ENCODE measurements around the gene GALR3.

Gene GALR3

DNA sequence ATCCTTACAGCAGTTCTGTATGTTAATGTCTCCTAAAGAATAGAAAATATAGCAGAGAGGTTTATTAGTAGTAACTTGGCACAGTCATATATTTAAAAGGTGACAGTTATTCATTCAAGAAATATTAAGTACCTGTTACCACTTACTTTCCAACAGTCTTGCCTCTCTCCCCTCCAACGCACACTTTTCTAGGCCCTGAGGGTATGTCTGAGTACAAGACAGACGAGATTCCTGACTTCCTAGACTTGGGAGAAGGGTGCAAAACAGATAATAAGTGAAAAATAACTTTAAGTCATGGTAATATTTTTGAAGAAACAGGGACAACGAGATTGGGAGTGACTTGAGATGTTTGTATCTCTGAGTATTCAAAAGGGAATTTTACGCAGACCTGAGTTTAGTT lies 27.6 kb downstream of the GALR3 start:
- H3K4me3 ChIP-seq = no peak overlapping the region
- no peak overlapping the region for H3K27ac ChIP-seq

- H3K4me3 ChIP-seq = no peak overlapping the region
- no peak overlapping the region for H3K27ac ChIP-seq
Observed at GRCh38 chr22:37852418-37852817, 29.2 kb downstream of the GALR3 start.

DNA sequence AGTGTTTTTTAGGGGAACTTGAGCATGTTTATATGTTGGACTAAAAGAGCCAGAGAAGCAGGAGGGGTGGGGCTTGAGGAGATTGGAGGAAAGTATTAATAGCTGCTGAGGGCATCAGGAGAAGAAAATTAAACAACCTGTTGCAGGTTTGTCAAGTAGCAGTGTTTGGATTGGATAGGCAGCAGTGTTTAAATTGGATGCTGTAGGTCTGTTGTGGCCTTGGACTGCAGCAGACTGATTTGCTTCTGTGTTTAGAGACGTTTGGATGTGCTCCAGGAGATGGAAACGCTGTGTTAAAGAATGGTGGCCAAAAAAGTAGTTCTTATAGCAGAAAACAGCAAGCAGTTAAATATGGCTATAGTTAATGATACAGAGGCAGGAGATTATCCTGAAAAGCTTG lies 31.8 kb downstream of the GALR3 start:
- no peak overlapping the region for H3K4me3 ChIP-seq
- H3K27ac ChIP-seq = no peak overlapping the region

DNA sequence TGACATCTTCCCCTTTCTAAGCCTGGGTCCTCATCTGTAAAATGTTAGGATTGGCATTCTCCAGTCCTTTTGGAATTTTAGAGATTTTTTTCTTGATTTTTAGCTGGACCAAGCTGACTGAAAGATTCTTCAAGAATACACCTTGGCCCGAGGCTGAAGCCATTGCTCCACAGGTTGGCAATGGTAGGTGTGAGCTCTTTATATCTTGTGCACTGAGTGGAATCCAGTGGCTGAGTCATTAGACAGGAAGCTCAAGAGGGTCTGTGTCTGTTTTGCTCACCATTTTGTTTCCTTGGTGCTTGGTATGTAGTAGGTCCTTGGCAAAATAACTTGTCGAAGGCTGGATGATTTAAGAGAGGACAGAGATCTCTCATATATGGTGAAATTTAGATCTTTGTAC lies 32.3 kb downstream of the GALR3 start:
- Histone ChIP-seq H3K27ac (no peak overlapping the region), H3K4me3 (no peak overlapping the region)

DNA sequence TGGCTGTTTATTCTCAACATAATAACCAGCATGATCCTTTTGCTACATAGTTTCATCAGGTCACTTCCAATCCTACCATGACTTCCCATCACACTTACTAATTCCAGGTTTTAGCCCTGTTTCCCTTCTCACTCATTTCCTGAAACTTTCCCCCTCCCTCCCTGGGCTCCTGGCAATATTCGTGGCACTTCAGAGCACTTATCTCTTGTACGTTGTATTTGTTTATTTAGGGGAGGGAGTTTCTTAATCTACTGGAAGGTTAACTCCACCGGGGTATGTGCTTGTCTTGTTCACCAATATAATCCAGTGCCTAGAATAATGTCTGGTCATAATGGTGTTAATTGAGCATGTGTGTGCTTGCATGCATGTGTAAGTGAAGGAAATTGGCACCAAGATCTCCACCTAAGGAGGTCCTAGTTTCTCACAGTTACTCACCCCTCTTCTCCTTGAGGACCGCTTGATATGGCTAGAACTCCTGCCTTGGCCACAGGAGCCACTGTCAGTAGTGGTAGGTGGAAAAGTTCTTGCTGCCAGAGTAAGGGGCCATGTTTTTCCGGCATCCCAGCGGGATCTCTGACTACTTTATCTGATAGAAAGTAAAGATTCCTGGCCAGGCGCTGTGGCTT lies 37.7 kb downstream of the GALR3 start:
- H3K27ac ChIP-seq = no peak overlapping the region
- H3K4me3 ChIP-seq = no peak overlapping the region

GRCh38 chr22:37862570-37863325 lies 39.6 kb downstream of the GALR3 start:
- Histone ChIP-seq H3K27ac (no peak overlapping the region), H3K4me3 (no peak overlapping the region)

DNA sequence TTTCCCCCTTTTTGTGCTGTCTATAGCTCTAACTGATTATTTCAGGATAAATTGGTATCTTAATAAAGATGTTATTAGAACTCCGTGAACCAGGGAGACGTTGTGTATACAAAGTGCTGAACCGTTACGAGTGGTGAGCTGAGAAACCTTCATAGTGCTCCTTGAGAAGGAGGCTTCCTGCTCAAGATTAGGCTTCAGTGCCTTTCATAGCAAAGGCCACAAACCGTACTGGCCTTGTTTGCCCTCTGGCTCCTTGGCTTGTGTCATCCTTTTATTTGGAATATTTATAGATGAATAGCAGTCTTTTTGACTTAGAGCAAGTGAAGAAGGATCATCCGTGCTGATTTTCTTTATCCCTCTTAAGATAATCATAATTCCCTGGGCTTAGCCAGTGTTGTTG lies 42.3 kb downstream of the GALR3 start:
- no peak overlapping the region for H3K27ac ChIP-seq

GRCh38 chr22:37870273-37870672 lies 47.1 kb downstream of the GALR3 start:
- Histone ChIP-seq H3K27ac (no peak overlapping the region), H3K4me3 (no peak overlapping the region)

More for the DNA sequence above, 42.3 kb downstream of the GALR3 start:
- no peak overlapping the region for H3K4me3 ChIP-seq
